GM21717 (cell line): ENCODE results near the gene NAV1.
"Not testable (repeated sequence)": the region's sequence is repeated elsewhere in the genome, so short reads cannot be mapped to it uniquely, and the experiment has no call there.

Experiments
- ATAC-seq: cut with Tn5 transposase; IDR thresholded peaks from one replicate; pipeline ENCODE4 v1.9.1; 2021; ENCODE audit warnings: mild to moderate bottlenecking, moderate library complexity; ENCODE audit not compliant: unreplicated experiment

NAV1 gene

GRCh38 chr1:201538612-201539551 is at the start of gene NAV1:
Gene NAV1 (plus strand): TSS chr1:201539127. CDS start chr1:201622885, 83,758 bp downstream.
- no peak for ATAC-seq

GRCh38 chr1:201489643-201490261 is 49.2 kb upstream of the NAV1 start:
- ATAC-seq = no peak

GRCh38 chr1:201490708-201491131 is 48.2 kb upstream of the NAV1 start:
- ATAC-seq = no peak

- no peak for ATAC-seq
Observed at GRCh38 chr1:201491896-201492511, 46.9 kb upstream of the NAV1 start.

- ATAC-seq = not testable (repeated sequence)
Observed at GRCh38 chr1:201493026-201493656, 45.8 kb upstream of the NAV1 start.

- ATAC-seq = no peak
Observed at GRCh38 chr1:201493757-201494617, 44.9 kb upstream of the NAV1 start.

- no peak for ATAC-seq
Observed at GRCh38 chr1:201495551-201496295, 43.2 kb upstream of the NAV1 start.

GRCh38 chr1:201496296-201496690 is 42.6 kb upstream of the NAV1 start:
- no peak for ATAC-seq

GRCh38 chr1:201497935-201498509 is 40.9 kb upstream of the NAV1 start:
- no peak for ATAC-seq

GRCh38 chr1:201498621-201499020 is 40.3 kb upstream of the NAV1 start:
- no peak for ATAC-seq

- ATAC-seq = no peak
Observed at GRCh38 chr1:201499191-201499590, 39.7 kb upstream of the NAV1 start.

- ATAC-seq = no peak
Observed at GRCh38 chr1:201499795-201500669, 38.9 kb upstream of the NAV1 start.

GRCh38 chr1:201500670-201501120 is 38.2 kb upstream of the NAV1 start:
- ATAC-seq = no peak

- no peak for ATAC-seq
Observed at GRCh38 chr1:201501144-201501543, 37.8 kb upstream of the NAV1 start.

- no peak for ATAC-seq
Observed at GRCh38 chr1:201501812-201502510, 37.0 kb upstream of the NAV1 start.

- no peak for ATAC-seq
Observed at GRCh38 chr1:201502511-201502857, 36.4 kb upstream of the NAV1 start.

- ATAC-seq = no peak
Observed at GRCh38 chr1:201503397-201504176, 35.3 kb upstream of the NAV1 start.
